NCI-H2081 treated with DMSO at 0.1 percent for 48 hours (cell line): ENCODE data around the gene EXOSC5.
"Not testable (repeated sequence)": the region's sequence is repeated elsewhere in the genome, so short reads cannot be mapped to it uniquely, and the experiment has no call there.

Experiments used
- DNase-seq: peaks from one replicate; lab custom pipeline; 2025; lab: John Stamatoyannopoulos, UW

EXOSC5 gene

DNA sequence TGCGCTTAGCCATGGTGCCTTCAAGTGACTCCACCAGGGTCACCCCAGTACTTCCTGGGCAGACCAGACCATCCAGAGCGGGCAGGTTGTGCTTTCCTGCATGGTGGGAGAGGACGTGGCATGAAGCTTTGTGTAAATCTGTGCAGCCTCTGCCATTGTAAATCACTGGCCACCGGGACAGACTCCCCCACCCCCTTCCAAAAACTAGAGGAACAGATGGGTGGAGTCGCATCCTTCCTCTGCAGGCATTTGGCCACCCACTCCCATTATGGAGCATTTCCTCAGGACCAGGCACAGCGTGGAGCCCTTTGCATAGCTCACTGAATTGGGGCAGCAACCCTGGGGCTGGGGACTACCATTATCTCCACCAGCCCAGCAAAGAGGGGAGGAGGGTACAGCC, 8.6 kb upstream of the EXOSC5 start:
- no peak for DNase-seq

DNA sequence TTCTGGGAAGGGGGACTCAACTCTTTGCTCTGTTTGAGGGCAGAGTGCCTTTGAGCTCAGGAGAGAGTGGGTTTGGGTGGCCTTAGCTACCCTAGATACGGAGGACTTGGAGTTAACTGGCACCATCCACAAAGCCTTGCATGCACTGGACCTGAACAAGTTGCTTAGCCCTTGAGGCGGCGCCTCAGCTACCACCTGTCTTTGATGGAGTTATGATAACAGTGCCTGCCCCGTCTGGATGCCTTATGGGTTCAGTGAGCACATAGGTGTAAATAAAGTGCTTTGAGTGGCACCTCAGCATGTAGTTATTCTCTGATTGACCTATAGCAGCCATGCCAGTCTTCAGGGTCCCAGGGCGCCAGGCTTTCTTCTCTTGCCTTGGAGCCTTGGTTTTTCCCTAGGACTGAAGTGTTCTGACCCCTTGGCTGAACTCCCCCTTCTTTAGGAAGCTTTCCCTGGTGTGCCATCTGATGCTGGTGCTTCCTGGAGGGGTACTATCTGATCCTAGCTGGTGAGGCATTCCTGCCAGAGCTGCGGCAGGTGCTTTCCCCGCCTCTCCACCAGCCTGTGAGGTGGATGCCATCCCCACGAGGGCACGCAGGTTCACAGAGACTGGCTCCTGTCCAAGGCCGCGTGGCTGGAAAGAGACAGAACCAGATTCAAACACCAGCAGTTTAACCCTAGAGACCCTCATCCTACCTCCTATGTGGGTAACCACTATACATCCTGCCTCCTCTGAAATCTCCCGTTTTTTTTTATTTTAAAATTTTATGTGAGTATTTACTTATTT, 6.2 kb upstream of the EXOSC5 start:
- no peak for DNase-seq

DNA sequence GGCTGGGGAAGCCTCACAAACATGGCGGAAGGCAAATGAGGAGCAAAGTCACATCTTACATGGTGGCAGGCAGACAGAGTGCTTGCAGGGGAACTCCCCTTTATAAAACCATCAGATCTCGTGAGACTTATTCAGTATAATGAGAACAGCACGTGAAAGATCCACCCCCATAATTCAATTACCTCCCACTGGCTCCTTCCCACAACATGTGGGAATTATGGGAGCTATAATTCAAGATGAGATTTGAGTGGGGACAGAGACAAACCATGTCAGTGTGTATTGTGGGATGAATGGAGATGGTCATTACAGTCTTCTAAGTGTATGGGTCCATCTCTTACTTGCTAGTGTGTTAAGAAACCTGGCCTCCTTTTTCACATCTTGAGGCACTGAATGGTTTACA, 4.9 kb upstream of the EXOSC5 start:
- no peak for DNase-seq

DNA sequence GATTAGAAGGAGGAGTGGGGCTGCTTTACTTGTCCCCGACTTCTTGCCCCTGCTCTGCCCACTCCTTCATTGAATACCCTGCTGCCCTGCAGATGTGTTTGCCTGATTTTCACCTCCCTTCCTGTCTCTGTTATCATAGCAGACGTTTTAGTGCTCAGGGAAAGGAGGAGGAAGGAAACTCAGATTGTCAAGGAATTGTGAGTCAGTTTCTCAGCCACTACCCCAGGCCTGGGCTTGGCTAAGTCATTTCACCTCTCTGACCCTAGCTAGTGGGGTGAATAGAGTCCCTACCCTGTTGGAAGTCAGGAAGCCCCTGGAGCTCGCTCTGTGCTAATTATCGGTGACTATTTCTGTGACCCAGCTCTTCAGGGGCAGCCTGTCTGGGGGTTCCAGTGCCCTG, 4.3 kb upstream of the EXOSC5 start:
- DNase-seq = no peak

DNA sequence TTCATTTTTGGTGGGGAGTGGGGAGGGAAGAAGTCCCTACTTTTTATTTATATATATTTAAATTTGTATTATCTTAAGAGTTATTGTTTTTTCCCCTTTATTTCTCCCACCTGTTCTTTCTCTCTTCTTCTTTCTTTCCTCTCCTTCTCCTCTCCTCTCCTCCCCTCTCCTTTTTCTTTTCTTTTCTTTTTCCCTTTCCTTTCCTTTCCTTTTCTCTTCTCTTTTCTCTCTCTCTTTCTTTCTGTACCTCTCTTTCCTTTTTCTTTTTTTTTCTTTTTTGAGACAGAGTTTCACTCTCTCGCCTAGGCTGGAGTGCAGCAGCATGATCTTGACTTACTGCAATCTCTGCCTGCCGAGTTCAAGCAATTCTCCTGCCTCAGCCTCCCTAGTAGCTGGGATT, 2.4 kb upstream of the EXOSC5 start:
- DNase-seq = no peak

DNA sequence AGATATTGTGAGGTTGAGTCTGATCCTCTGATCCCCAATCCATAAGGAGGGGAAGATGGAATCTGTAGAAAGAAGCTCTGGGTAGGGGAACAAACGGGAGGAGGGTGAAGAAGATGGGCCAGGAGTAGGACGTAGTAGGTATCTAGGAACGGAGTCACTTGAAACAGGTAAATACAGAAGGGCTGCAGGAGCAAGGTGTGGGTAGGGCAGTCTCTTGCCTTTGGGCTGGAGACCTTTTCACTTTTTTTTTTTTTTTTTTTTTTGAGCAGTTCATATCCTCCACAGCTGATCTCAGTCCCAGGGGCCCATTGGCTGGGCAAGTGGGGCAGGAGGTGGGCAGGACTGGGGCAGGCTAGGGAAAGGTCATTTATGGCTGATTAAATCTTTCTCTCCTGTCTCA, 1.9 kb upstream of the EXOSC5 start:
- DNase-seq = no peak

DNA sequence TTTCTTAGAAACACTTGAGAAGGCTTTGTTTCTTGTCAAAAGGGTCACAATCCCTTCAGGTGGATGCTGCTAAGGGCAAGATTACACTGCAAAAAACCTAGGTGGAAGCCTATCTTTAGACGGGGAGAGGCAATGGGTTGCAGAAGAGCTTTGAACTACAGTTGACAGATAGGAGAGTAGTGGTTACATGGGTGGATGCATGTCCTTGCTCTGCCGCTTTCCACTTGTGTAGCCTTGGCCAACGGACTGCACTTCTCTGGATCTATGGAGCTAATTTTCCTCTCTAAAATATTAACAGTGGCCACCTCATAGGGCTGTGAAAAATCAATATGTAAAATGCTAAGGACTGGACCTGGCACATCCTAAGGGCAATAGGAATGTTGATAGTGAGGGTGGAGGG, 1.4 kb upstream of the EXOSC5 start:
- DNase-seq = no peak

DNA sequence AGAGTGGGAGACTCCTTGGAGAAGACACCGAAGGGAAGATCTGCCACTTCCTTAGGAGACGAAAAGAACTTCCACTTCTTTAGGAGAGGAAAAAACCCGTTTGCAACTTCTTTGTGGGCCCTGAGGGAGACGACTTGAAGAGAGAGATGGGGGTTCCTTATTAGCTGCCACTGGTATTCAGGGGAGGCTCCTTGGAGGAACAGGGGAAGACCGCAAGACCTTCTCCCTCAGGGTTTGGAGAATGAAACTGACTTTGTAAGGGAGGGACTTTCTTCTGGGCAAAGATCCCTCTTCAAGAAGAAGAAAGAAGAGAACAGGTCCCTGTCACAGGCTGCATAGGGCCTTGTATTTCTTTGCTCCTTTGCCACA, 875 bp upstream of the EXOSC5 start:
- DNase-seq = no peak

DNA sequence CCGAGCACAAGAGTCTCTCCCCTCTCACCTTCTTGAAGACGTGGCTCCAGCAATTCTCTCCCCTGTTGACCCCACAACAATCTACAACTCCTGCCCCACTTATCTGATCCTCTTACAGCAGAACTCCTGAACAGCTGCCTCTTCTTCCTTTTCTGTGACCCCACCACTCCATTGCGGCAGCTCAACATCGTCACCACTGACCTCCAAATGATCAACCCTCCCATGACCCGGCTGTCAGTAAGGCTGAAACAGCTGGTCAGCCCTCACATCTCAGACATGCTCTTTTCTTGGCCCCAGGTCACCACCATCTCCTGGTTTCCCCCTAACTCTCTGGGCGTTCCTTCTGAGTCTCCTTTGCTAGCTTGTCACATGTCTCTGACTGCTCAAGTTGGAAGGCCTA, 1.8 kb downstream of the EXOSC5 start:
- no peak for DNase-seq

DNA sequence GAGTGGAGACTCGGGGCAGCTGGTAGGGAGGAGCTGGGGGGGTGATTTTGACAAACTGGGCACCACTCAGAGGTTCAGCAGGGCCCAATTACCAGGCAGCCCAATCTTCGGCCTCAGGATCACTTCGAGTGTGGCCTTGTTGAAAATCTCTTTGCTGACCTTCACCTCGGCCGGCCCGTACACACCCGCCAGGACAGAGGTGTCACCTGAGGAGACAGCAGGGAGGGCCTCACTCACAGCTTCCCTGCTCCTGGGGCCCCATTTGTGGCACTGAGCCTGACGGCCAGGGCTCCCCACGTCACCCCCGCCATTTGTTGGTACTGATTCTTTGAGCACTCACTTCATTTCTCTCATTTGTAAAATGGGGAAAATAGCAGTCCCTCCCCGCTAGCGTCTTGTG, 4.4 kb downstream of the EXOSC5 start:
- DNase-seq = no peak

DNA sequence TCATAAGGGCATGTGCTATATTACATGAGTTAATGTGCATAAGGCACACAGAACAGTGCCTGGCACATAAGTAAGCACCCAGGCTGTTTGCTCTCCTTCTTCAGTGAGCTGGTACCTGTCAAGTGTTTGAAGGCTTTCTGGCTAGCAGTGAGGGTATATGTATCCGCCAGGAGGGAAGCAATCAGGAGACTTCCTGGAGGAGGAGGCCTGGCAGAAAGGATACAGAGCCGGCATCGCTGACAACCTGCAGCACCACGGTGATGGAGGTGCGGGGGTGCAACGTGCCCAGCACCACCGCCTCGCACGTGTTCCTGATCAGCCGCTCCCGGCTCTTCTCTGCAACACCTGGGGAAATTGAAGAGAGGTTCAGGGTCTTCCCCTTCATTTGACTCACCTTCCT, 5.5 kb downstream of the EXOSC5 start:
- no peak for DNase-seq

DNA sequence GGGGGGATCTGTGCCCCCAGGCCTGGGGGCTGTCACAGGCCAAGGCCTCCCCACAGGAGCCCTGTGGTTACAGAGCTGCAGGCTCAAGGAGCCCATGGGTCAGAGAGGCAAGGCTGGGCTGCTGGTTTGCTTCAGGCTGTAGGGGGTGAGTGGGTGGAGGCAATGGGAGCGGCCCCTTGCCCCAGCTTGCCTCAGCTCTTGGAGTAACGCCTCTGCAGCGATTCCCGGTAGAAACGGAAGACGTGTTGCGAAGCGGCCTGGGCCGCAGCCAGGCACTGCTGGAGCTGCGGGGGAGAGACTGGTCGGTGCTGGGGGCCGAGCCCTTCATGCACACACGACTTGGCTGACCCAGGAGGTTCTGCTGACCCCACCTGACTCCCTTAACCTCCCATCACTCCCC, 10.7 kb downstream of the EXOSC5 start:
- DNase-seq = no peak

DNA sequence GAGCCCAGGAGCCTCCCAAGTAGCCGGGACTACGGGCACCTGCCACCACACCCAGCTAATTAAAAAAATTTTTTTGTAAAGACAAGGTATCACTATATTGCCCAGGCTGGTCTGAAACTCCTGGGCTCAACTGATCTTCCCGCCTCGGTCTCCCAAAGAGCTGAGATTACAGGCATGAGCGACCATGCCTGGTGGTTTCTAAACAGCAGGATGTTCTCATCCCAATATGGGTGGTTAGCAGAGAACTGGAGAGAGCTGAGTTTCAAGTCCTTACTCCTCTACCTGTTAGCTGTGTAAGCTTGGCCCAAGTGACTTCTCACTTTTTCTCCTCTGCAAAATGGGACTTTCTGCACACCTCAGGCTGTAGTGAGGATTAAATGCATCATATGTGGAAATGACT, 12.8 kb downstream of the EXOSC5 start:
- no peak for DNase-seq

DNA sequence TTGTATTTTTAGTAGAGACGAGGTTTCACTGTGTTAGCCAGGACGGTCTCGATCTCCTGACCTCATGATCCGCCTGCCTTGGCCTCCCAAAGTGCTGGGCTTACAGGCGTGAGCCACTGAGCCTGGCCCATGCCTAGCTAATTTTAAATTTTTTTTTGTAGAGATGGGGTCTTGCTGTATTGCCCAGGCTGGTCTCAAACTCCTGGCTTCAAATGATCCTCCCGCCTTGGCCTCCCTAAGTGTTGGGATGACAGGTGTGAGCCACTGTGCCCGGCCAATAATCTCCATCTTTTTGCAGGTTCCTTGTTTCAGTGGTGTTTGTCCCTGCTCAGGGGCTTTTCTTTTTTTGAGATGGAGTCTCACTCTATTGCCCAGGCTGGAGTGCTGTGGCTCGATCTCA, 15.6 kb downstream of the EXOSC5 start:
- DNase-seq = not testable (repeated sequence)

DNA sequence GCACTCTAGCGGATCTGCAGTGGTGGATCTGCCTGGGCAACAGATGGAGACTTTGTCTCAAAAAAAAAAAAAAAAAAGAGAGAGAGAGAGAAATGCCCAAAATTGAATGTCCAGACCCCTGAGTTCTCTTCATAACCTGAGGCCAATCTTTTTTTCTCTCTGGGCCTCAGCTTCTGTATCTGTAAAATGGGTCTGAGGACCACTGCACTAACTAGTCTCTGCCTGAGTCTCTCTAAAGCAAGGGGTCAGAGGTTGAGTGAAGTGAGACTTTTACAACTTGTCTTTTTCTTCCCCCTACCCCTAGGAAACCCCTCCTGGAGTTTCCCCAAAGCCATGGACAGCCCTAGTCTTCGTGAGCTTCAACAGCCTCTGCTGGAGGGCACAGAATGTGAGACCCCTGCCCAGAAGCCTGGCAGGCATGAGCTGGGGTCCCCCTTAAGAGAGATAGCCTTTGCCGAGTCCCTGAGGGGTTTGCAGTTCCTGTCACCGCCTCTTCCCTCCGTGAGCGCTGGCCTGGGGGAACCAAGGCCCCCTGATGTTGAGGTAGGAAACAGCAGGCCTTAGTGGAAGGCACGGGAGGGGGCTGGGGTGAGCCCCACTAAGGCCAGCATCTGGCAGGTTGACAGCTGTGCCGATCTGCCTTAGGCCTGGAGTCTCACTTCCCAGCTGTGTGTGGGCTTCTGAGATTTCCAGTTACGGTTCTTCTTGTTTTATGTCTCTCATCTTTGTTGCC, 19.0 kb downstream of the EXOSC5 start:
- DNase-seq = no peak

DNA sequence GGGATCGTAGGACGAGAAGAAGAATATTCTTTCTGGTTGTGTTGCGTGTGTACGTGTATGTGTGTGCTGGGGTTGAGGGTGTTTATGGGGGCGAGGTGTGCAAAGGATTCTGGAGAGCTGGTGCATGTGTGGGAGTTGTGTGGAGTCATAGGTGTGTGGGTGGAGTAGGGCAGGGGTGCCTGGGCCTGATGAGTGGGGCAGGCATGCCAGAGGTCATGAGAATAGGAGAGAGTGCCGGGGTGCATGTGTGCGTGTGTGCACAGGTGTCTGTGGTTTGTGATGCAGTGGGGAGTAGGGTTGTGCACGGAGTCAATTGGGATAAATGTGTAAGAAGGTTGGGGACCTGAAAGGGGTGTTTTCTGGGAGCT, 20.2 kb downstream of the EXOSC5 start:
- DNase-seq = no peak

DNA sequence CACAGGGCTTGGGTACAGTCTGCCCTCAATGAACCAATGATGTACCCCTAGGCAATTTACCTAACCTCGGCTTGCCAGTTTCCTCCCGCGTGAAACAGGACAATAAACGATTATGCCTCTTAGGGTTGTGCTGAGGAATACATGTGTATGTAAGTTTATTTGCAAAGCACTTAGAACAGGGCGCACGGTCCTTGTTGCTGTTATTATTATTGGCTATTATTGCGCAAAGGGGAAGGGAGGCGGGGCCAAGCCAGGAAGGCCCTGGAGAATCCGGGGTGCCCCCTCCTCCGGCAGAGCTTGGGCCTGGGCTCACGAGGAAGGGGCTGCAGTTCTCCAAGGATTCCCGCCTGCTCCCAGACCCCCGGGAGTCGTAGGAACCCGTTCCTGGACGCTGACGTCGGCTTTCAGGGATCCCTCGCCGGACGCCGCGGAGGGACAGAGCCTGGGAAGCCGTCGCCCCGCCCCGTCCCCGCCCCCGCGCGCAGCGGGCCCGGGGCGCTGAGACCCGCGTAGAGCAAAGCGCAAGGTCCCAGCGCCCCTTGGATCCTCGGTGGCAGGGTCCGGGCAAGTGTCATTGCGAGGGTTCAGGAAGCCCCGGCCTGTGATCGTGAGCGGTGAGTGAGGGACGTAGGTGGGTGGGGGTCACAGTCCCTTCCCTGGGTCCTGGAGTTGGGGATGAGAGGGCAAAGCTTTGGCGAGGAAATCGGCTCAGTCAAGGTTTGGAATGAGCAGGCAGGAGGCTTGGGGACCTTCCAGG, 20.7 kb downstream of the EXOSC5 start, which contains the start of gene TMEM91:
Gene TMEM91 (plus strand): TSS at position 293 of the 757 bp plus-strand sequence. CDS start 1,777 bp downstream, outside the sequence.
- DNase-seq = no peak

DNA sequence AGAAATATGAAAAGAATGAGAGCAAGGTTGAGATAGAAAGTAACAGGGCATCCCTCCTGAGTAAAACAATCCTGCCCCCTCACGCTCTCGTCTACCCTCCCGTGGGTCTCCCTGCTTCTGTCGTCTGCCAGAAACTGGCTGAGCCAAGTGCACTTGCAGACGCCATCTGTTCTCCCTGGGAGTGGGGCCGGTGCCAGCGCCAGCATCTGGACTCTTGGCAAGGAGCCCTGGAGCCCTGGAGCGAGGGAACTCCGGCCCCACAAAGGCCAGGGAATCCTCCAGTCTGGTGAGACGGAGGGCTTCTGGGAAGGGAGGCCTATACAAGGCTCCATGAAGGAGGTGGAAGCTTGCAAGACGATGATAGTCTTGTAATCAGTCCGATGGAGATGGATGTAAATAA, 23.2 kb downstream of the EXOSC5 start:
- DNase-seq = peak; percentile 66

DNA sequence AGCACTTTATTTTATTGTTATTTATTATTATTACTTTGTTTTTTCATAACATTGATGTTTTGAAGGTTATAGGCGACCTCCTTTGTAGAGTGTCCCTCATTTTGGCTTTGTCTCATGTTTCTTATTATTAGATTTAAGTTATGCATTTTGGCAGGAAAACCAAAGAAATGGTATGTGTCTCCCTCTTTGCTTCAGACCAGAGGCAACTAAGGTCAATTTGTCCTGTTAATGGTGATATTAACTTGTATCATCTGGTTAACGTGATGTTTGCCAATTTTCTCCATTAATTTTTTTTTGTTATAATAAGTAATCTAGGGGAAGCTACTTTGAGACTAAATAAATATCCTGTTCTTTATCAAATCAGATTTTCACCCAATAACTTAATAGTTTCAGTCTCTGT, 24.7 kb downstream of the EXOSC5 start:
- no peak for DNase-seq

DNA sequence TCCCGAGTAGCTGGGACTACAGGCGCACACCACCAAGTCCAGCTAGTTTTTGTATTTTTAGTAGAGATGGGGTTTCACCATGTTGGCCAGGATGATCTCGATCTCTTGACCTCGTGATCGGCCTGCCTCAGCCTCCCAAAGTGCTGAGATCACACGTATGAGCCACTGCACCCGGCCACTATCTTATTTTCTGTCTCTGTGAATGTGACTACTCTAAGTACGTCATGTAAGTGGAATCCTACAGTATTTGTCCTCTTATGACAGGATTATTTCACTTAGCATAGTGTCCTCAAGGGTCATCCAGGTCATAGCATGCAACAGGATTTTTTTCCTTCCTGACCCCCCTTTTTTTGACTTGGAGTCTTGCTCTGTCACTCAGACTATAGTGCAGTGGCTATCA, 25.6 kb downstream of the EXOSC5 start:
- no peak for DNase-seq

DNA sequence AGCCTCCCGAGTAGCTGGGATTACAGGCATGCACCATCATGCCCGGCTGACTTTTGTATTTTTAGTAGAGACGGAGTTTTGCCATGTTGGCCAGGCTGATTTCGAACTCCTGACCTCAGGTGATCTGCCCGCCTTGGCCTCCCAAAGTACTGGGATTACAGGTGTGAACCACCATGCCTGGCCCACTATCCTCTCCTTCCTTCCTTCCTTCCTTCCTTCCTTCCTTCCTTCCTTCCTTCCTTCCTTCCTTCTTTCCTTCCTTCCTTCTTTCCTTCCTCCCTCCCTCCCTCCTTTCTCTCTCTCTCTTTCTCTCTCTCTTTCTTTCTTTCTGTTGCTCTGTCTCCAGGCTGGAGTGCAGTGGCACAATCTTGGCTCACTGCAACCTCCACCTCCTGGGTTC, 26.0 kb downstream of the EXOSC5 start:
- DNase-seq = not testable (repeated sequence)

DNA sequence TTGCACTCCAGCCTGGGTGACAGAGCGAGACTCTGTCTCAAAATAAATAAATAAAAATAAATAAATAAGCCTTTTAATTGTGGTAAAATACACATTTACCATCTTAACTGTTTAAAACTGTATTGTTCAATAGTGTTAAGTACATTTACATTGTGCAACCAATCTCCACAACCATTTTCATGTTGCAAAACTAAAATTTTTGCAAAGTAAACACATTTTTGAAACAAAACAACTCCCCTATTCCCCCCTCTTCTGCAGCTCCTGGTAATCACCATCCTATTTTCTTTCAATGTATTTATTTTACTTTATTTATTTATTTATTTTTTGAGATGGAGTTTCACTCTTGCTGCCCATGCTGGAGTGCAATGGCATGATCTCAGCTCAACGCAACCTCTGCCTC, 27.4 kb downstream of the EXOSC5 start:
- DNase-seq = no peak

DNA sequence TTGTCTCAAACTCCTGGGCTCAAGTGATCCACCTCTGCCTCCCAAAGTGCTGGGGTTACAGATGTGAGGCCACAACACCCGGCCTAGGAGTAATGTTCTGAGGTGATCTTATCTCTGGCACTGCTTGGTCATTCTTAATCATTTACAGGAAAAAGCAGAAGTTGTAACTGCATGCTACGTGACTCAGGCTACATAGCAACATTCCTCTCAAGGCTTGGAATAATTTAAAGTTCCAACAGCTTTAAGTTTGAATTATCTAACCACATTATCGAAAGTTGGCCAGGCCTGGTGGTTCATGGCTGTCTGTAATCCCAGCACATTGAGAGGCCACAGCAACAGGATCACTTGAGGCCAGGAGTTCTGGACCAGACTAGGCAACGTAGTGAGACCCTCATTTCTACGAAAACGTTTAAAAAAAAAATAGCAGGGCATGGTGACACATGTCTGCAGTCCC, 29.3 kb downstream of the EXOSC5 start:
- no peak for DNase-seq
